ENCODE data around the gene NCKAP5L. TPM values are rescaled to one million over a fixed set of nuclear protein-coding genes. Genes with fewer than 3 reads are reported as not detected.

The NCKAP5L gene
- total and polyA plus RNA-seq, 2 of the 8 experiments (the other 6 are each of a cell fraction or from before 2014, with no cell fraction given) = 9.4 to 27.9 TPM

DNA sequence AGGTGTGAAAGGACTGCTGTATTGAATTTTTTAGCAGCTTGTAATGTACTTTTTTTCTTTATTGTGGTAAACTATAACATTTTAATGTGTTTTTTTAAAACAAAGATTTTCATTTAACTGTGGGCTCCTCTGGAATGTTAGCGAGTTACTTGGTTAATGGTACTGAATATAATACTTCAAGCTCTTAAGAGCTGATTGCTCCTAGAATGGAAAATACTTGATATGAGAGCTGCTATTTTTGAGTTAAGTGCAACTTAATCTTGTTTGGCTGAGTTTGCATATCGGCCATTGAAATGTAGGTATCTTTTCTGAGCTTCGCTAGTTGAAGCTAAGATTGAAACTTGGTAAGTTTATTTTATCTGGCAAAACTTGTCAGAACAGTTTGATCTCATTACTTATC lies 79.4 kb downstream of the NCKAP5L start:
- H2AK5ac ChIP-seq (ENCODE audit: low read depth, low read length) = no peak overlapping the region
- no peak overlapping the region for H3K56ac ChIP-seq (replicated peaks; ENCODE audit: insufficient read length, low read depth, low read length)
- no peak for FAIRE-seq
- no peaks in the 10 kb centered on the region for H3K23me2 ChIP-seq (ENCODE audit: low read depth, low read length)
- no peak overlapping the region for H4K91ac ChIP-seq (replicated peaks; ENCODE audit: insufficient read length, low read length)
- no peaks in the 10 kb centered on the region; a peak in 1 of 7 replicates for H3K27me3 ChIP-seq (replicated peaks in 1 of 4; ENCODE audit: control insufficient read depth in 3 of 4, extremely low read depth in 1 of 4, insufficient read depth in 3 of 4, low read length in 3 of 4)
- H3K14ac ChIP-seq (ENCODE audit: insufficient read length) = no peak overlapping the region
- no peak overlapping the region for H2BK15ac ChIP-seq (ENCODE audit: low read length)
- H3K27ac ChIP-seq (ENCODE audit: low read depth, low read length) = no peak overlapping the region
- peaks cover 45 to 98% of the 10 kb centered on the region in 2 experiments for H3K79me2 ChIP-seq (ENCODE audit: control insufficient read depth in 1 of 2, insufficient read depth in 2 of 2, low read length in 2 of 2)
- TF ChIP-seq CBX8 (IDR thresholded peaks at IDR 0.05; ENCODE audit: borderline replicate concordance, low read depth, low read length) = no peak
- no peak for TF ChIP-seq SP1 (IDR thresholded peaks at IDR 0.05; ENCODE audit: low read depth, low read length)
- no peak for TF ChIP-seq RNF2 (IDR thresholded peaks at IDR 0.05; ENCODE audit: borderline replicate concordance, low read depth, low read length, missing control alignments, poor library complexity, severe bottlenecking)
- TF ChIP-seq, protein P1, sequence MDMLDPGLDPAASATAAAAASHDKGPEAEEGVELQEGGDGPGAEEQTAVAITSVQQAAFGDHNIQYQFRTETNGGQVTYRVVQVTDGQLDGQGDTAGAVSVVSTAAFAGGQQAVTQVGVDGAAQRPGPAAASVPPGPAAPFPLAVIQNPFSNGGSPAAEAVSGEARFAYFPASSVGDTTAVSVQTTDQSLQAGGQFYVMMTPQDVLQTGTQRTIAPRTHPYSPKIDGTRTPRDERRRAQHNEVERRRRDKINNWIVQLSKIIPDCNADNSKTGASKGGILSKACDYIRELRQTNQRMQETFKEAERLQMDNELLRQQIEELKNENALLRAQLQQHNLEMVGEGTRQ (IDR thresholded peaks at IDR 0.05; ENCODE audit: low read length) = no peak
- no peak for TF ChIP-seq SP4 (IDR thresholded peaks at IDR 0.05; ENCODE audit: low read length)
- no peak for TF ChIP-seq SIRT6 (IDR thresholded peaks at IDR 0.05; ENCODE audit: low read length)
- TF ChIP-seq TAF1 (IDR thresholded peaks at IDR 0.05; ENCODE audit: low read depth, low read length) = no peak
- no peak for TF ChIP-seq PHF8 (conservative IDR thresholded peaks at IDR 0.05; ENCODE audit: low read depth, low read length)
- TF ChIP-seq SIX5 (IDR thresholded peaks at IDR 0.05; ENCODE audit: low read depth, low read length) = no peak
- TF ChIP-seq SRF (IDR thresholded peaks at IDR 0.05; ENCODE audit: low read depth, low read length) = no peak
- H4K20me1 ChIP-seq (replicated peaks in 1 of 2; ENCODE audit: control insufficient read depth in 1 of 2, insufficient read depth in 2 of 2, low read length in 2 of 2) = peaks cover 37 to 39% of the 10 kb centered on the region in 2 experiments
- H2AFZ ChIP-seq (ENCODE audit: low read length) = no peak overlapping the region
- no peak overlapping the region for H2BK12ac ChIP-seq (ENCODE audit: low read depth, low read length)
- no peaks in the 10 kb centered on the region for H3K9me3 ChIP-seq (ENCODE audit: insufficient read depth in 2 of 2, low read depth in 1 of 2, low read length in 1 of 2)
- H2BK120ac ChIP-seq (replicated peaks; ENCODE audit: low read depth, low read length) = no peak overlapping the region
- H2BK5ac ChIP-seq (ENCODE audit: low read depth, low read length) = no peak overlapping the region
- H3K18ac ChIP-seq (ENCODE audit: extremely low read depth, low read length) = no peak overlapping the region
- ChIA-PET CTCF (ENCODE audit: partially characterized antibody) (interaction anchor here (0.7 to 3.2 kb wide), 10 partner anchors 9 to 194 kb away, joined by 3 to 18 read pairs (median 4); no protein-coding TSS in a partner anchor), POLR2A (ENCODE audit: partially characterized antibody) (interaction anchor here (0.7 to 2.5 kb wide), 5 partner anchors 9 to 119 kb away, joined by 3 to 11 read pairs (median 6); no protein-coding TSS in a partner anchor)
- no peak overlapping the region for H4K8ac ChIP-seq (ENCODE audit: extremely low read depth, insufficient read depth, low read length)
- peaks cover 11 to 25% (median 12%) of the 10 kb centered on the region in 4 experiments for H3K36me3 ChIP-seq (ENCODE audit: control insufficient read depth in 2 of 4, insufficient read depth in 4 of 4, low read length in 3 of 4)
- peaks cover 0 to 7% (median 3%) of the 10 kb centered on the region in 4 experiments; a peak in 3 of 7 replicates for H3K4me1 ChIP-seq (replicated peaks in 1 of 4; ENCODE audit: control insufficient read depth in 3 of 4, insufficient read depth in 4 of 4, low read length in 3 of 4)
- no peak for DNase-seq (ENCODE audit: low read depth in 1 of 2, low spot score in 2 of 2)
- H3K23ac ChIP-seq (ENCODE audit: insufficient read length) = no peak overlapping the region
- 94% methylated on average over 3 of the region's 3 CpGs; no CpG with 5 or more reads in 1 of the 2 experiments for WGBS, 2 experiments (ENCODE audit: extremely low coverage in 1 of 2, insufficient coverage in 1 of 2, insufficient read length in 1 of 2, insufficient replicate concordance in 2 of 2, low coverage in 1 of 2, low lambda C conversion rate in 2 of 2, missing lambda C conversion rate in 1 of 2)
- H2BK20ac ChIP-seq (ENCODE audit: low read length) = no peak overlapping the region
- no peak overlapping the region for H3K4me3 ChIP-seq (ENCODE audit: extremely low read depth in 1 of 4, insufficient read depth in 2 of 4, low read depth in 3 of 4, low read length in 4 of 4)
- H4K5ac ChIP-seq (ENCODE audit: insufficient read length, low read depth, low read length) = no peak overlapping the region
- no peak overlapping the region for H3K9ac ChIP-seq (replicated peaks in 1 of 4; ENCODE audit: extremely low read depth in 1 of 4, low read depth in 3 of 4, low read length in 3 of 4)
- H3K4me2 ChIP-seq (ENCODE audit: insufficient read depth in 1 of 2, low read depth in 2 of 2, low read length in 2 of 2) = no peak overlapping the region; a peak in 1 of 4 replicates
- peaks cover 8% of the 10 kb centered on the region for H3K79me1 ChIP-seq (ENCODE audit: low read depth, low read length)
- no peak overlapping the region for H3K4ac ChIP-seq (replicated peaks; ENCODE audit: insufficient read length, low read depth, low read length)

Data from H1 (cell line).